Measurements from ENCODE around the gene P2RX6. TPM values are rescaled to one million over a fixed set of nuclear protein-coding genes. Genes with fewer than 3 reads are reported as not detected.

Gene P2RX6
- total and polyA plus RNA-seq, 2 of the 4 experiments (the other 2 are of a cell fraction): 0.90 to 1.6 TPM

DNA sequence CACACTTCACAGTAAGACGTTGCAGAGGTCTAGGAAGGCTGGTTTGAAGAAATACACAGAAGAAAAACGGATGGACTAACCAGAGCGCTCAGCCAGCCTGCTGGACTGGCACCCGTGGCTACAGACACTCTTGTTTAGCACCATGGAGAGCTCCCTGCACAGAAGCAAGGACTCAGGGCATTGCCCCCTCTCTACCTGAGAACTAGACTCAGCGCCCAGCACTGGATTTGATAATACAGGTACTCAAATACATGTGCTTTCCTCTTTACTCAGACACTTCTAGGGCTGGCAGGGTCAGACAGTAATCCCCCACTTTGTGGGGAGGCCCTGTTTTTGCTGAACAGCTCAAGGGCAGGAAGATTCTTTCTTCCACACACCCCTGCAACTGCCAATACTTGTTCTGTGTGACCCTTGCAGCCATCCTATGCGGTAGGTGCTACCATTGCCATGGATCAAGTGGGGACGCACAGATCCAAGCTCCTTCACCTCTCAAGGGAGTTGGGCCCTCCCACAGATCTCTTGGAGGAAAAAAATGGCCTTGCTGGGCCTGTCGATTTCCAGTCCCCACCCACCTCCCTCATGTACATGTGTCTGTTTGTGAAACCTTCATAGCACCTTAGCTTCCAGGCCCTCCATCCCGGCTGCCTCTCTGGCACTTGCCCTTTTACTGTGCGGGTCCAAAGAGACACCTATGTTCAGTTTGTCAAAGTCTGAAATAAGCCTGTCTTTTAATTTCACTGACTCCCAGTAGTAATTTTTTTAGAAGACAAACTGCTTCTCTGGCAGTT, 5.1 kb upstream of the P2RX6 start:
- Histone ChIP-seq H3K9me3 (ENCODE audit: control insufficient read depth, insufficient read depth, low read length) (no peaks in the 10 kb centered on the region), H2BK15ac (ENCODE audit: low read depth, low read length) (no peak overlapping the region), H3K36me3 (ENCODE audit: control insufficient read depth, insufficient read depth, low read length) (no peaks in the 10 kb centered on the region), H3K4me3 (ENCODE audit: insufficient read depth, low read depth, low read length) (no peak overlapping the region), H4K91ac (ENCODE audit: insufficient read depth, low read depth, low read length) (no peak overlapping the region), H3K56ac (ENCODE audit: extremely low read depth, insufficient read depth, low read length) (no peak overlapping the region), H3K27ac (ENCODE audit: insufficient read depth, low read length) (no peak overlapping the region), H4K5ac (ENCODE audit: low read depth, low read length) (no peak overlapping the region), H3K4me1 (ENCODE audit: control insufficient read depth, insufficient read depth, low read length) (peaks cover 5% of the 10 kb centered on the region), H2AFZ (replicated peaks; ENCODE audit: low read length, poor library complexity) (peak overlapping the region; percentile 51), H3K18ac (ENCODE audit: low read depth, low read length) (no peak overlapping the region), H2BK5ac (ENCODE audit: low read depth, low read length, poor library complexity, severe bottlenecking) (no peak overlapping the region), H3K79me1 (ENCODE audit: low read depth in 1 of 2, low read length in 2 of 2) (0 out of 4 replicates have a peak, but pooled peaks cover 0 to 5% of the 10 kb centered on the region in 2 experiments), H3K9ac (ENCODE audit: low read depth, low read length) (no peak overlapping the region), H2AK5ac (ENCODE audit: low read depth, low read length) (no peak overlapping the region), H4K8ac (ENCODE audit: low read depth in 2 of 2, low read length in 2 of 2) (no peak overlapping the region), H2AK9ac (replicated peaks; ENCODE audit: low read depth, low read length, poor library complexity) (no peak overlapping the region), H2BK20ac (ENCODE audit: low read depth, low read length) (no peak overlapping the region), H3K4ac (ENCODE audit: low read depth, low read length) (no peak overlapping the region), H3K14ac (replicated peaks; ENCODE audit: low read depth, low read length) (no peak overlapping the region), H2BK120ac (ENCODE audit: low read depth, low read length) (no peak overlapping the region), H3K27me3 (ENCODE audit: control insufficient read depth, insufficient read depth, low read length) (no peaks in the 10 kb centered on the region), H3K23ac (ENCODE audit: low read depth, low read length) (no peak overlapping the region), H3K9me1 (ENCODE audit: insufficient read depth, low read length) (peaks cover 6% of the 10 kb centered on the region), H4K20me1 (ENCODE audit: insufficient read depth, low read length) (peaks cover 4% of the 10 kb centered on the region; the same call in 1 of the 2 replicates), H3K4me2 (ENCODE audit: low read depth, low read length) (no peak overlapping the region)
- intact Hi-C loops (cut with micrococcal nuclease): no loop called here
- TF ChIP-seq MXI1 (IDR thresholded peaks at IDR 0.05; ENCODE audit: borderline replicate concordance, low read depth, low read length): peak; percentile 65; the same call in 1 of the 2 replicates
- TF ChIP-seq CHD1 (IDR thresholded peaks at IDR 0.05; ENCODE audit: low read depth, low read length): no peak
- BruUV-seq (replicated peaks): no TSS peak
- dilution Hi-C loops (cut with HindIII; ENCODE audit: low sequenced_read_pairs, unreplicated experiment): no loop called here
- 63% methylated on average over 5 of the region's 10 CpGs; no CpG with 5 or more reads in 1 of the 2 experiments for WGBS, 2 experiments (ENCODE audit: extremely low coverage in 2 of 2, insufficient read length in 1 of 2)
- DNase-seq (peak; percentile 52), ATAC-seq (ENCODE audit: low read depth) (no peak)
- ChIA-PET POLR2A (ENCODE audit: unreplicated experiment) (no interaction called here), CTCF (no interaction called here)
- in situ Hi-C loops (cut with MboI; ENCODE audit: low sequenced_read_pairs): loop anchor here (10.0 kb wide), 1 partner anchor 85 kb away; no protein-coding TSS in a partner anchor
